Measurements from ENCODE around the gene CHST11.

The CHST11 gene

DNA sequence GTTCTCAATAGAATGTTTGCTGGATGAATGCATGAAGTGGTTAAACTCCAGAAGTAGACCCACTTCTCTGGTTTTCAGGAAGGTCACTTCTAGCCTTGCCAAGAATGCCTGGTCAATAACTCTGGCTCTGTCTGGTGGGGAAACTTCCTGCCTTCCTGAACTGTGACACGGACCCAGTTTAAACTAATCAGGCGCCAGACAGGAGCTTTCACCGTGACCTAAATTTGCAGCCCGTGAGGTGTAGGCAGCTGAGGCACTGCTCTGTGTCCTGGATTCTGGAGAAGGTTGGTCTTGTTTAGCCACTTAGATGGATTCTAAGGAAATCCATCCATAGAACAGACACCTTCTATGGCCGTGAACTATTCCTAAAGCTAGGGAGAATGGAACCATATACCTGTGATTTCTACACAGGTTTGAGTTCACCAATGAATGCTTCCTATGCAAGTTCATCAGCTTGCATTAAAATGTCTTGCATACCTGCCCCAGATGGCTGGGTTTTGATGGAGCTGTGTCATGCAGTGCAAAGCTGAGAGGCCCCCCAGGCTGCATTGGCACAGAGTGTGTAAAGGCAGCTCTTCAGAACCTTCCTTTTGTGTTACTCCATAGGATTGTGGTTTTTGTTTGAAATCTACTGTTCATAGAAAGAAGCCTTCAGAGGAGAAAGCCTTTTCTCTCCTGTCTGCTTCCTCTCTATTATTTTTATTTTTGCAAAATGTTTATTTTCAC lies 4.4 kb downstream of the CHST11 start:
- DNase-seq = no peak

DNA sequence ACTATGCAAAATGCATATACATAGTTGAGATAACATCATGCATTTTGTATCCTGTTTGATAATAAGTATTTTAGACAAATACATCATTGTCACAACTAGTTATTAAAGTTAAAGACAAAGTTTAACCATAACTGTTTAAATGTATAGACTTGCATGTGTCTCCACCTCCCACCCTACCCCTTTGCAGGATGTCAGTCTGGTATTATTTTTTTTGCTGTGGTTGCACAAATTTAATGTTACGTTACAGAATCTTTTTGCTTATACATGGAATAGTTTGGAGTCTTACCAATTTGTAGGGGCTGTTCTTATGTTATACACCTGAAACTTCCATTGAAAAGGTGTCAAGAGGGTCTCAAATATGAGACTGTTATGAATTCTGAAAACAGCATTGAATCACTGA lies 5.6 kb downstream of the CHST11 start:
- DNase-seq = no peak

GRCh38 chr12:104462931-104463339 lies 6.2 kb downstream of the CHST11 start:
- DNase-seq = no peak

- no peak for DNase-seq
Measured at GRCh38 chr12:104463368-104463767, 6.6 kb downstream of the CHST11 start.

- no peak for DNase-seq
Measured at GRCh38 chr12:104464899-104465298, 8.2 kb downstream of the CHST11 start.

GRCh38 chr12:104466709-104467345 lies 10.1 kb downstream of the CHST11 start:
- DNase-seq = no peak

- DNase-seq = no peak
Measured at GRCh38 chr12:104467346-104467837, 10.6 kb downstream of the CHST11 start.

DNA sequence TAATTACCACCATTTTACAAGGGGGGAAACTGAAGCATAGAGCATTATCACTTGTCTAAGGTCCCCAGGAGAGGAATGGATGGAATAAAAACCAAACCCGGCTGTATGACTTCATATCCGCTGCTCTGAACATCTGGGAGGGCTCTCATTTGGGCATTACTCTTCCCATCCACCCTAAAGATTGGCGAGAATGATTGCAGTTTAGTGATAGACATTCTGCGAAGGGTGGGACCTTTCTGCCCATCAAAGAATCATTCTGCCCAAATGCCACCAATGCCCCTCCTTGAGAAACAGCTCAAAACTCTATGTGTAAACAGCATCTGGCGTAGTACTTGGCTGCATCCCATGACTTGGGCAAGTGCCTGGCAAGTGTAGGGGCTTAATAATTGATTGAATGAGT lies 11.6 kb downstream of the CHST11 start:
- DNase-seq = no peak

DNA sequence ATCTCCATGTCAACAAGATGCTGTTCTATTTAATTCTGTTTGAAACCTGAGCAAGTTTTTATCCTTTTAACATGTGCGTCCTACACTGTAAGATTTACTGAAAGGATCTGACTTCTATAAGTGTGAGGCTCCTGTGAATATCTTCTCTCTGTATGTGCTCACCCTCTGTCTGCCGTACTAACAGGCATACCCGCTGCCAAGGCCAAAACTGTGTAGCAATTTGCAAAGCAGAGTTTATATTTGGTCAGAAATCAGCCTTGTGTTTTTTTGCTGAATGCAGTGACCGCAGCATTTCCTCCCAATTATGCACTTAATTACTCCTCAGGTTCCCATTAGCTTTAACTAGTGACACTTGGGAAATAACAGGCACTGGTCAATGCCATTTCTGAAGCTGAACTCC lies 12.3 kb downstream of the CHST11 start:
- no peak for DNase-seq

DNA sequence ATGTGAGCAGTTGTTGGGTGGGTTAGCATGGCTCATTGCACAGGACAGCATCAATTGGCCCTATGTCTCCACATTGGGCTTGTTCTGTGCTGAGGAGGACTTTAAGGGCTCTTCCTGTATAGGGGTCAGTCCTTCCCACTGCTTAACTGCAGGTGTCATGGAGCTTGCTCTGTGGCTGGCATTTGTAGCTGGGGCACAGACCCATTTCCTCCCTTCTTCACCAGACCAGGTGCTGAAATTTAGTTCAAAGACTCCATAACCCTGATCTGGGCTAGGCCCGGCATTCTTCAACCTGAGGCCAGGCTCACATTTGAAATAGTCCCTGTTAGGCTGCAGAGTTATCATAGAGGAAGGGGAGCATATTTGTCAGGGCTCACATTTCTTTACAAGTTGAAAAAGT lies 12.8 kb downstream of the CHST11 start:
- DNase-seq = no peak

DNA sequence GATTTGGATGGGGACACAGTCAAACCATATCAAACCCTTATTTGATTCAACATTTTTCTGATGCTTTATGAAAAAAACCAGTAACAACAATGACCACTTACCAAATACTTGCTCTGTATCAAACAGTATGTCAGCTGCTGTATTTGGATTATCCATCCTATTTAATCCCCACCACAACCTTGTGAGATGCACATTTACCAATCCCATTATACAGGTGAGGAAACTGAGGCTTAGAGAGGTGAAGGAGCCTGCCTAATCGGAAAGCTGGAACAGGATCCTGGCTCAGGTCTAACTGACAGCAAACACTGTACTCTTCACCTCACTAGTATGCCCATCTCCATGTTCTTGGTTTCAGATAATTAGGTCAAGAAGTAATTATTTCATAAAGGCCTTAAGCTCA lies 13.8 kb downstream of the CHST11 start:
- no peak for DNase-seq

- DNase-seq = no peak
Measured at GRCh38 chr12:104471336-104471735, 14.6 kb downstream of the CHST11 start.

DNA sequence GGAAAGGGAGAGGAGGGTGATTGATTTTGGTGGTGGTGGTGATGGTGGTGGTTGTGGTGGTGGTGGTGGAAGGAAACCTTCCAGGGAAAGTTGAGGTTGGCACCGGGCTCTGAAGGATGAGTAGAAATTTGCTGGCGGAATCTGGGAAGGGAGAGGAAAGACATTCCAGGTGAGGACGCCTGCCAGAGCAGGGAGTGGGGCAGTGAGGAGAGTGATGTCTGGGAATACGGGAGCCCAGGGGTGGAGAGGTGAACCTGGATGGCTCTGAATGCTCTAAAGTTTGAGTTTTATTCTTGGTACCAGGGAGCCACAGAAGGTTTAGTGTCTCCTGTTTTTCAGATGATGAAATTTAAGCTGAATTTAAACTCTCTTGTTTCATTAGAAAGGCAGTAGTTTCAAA lies 16.0 kb downstream of the CHST11 start:
- no peak for DNase-seq

DNA sequence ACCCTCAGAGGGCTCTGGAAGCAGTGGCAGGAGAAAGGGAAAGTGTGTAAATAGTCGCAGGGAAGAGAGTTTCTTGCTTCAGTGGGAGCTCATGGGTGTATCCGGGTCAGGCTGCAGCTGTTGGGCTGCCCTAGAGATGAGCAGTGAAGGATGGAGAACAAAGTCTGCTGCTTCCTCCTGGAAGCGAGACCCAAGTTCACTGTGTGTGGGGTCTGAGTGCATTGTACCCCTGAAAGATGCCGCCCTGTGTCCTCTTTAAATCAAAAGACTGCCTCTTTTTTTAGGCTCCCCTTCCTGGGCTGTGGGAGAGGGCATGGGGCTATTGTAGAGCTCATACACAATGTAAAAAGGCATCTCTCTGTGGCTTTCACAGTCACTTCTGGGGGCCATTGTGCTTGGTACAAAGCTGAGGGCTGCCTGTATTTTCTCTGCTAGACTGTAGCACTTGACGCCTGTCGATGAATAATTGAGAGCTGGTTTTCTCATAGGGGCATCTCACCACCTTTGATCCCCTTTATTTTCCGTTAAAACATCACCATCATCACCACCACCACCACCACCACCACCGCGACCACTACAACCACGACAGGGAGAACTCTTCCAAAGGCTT lies 16.7 kb downstream of the CHST11 start:
- no peak for DNase-seq

- DNase-seq = no peak
Measured at GRCh38 chr12:104475271-104475670, 18.5 kb downstream of the CHST11 start.

DNA sequence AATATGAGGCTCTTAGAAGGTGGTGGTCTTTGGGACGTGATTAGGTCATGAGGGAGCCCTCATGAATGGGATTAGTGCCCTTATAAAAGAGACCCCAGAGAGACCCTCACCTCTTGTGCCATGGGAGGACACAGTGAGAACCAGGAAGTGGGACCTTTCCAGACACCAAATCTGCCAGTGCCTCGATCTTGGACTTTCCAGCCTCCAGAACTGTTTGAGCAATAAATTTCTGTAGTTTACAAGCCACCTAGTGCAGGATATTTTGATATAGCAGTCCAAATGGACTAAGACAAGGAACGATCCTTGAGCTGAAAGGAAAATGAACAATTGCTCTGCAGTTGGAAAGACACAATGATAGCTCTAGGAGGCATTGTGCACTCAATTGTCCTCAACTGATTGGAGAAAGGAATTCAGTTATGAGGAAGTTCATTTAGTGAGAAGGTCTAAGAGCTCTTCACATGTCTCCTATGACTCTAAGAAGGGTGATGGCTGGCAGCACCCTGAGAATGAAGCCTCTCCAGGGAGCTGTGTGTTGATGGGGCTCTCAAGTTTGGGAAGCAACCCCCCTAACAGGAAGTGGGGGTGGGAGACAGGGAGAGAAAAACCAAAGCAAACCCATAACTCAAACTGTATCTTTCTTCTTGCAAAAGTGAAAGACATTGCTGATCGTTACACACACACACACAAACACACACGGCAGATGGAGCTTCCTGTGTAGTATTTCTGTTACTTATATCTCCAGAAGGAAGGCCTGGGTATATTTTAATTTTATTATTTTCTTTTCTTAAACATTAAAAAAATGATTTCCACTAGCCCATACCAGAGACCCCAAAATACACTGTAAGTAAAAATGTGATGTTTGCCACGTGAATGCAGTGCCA lies 21.0 kb downstream of the CHST11 start:
- no peak for DNase-seq

- DNase-seq = no peak
Measured at GRCh38 chr12:104478396-104479122, 21.8 kb downstream of the CHST11 start.

- DNase-seq = no peak
Measured at GRCh38 chr12:104479123-104479662, 22.4 kb downstream of the CHST11 start.

DNA sequence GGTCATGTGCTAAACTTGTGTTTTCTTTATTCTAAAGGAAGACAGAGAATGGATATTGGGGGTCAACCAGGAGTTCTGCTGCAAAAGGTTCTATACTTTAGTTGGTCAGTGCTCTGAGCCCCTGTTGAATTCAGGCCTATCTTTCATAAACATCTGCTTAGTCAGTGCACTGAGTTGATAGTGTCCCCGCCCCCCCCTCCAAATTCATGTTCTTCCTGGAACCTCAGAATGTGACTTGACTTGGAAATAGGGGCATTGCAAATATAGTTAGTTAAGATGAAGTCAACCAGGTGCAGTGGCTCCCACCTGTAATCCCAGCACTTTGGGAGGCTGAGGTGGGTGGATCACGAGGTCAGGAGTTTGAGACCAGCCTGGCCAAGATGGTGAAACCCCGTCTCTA lies 23.3 kb downstream of the CHST11 start:
- no peak for DNase-seq

- DNase-seq = no peak
Measured at GRCh38 chr12:104480826-104481440, 24.2 kb downstream of the CHST11 start.

- no peak for DNase-seq
Measured at GRCh38 chr12:104482113-104482512, 25.4 kb downstream of the CHST11 start.

- no peak for DNase-seq
Measured at GRCh38 chr12:104482748-104483147, 26.0 kb downstream of the CHST11 start.

Data from SHP77 (cell line).